ENCODE results near the gene EFNA5.

The EFNA5 gene

GRCh38 chr5:107612541-107612940 is 58.2 kb downstream of the EFNA5 start:
- TF ChIP-seq ZFX (IDR thresholded peaks at IDR 0.05; ENCODE audit: borderline replicate concordance) = no peak
- TF ChIP-seq, protein P1, sequence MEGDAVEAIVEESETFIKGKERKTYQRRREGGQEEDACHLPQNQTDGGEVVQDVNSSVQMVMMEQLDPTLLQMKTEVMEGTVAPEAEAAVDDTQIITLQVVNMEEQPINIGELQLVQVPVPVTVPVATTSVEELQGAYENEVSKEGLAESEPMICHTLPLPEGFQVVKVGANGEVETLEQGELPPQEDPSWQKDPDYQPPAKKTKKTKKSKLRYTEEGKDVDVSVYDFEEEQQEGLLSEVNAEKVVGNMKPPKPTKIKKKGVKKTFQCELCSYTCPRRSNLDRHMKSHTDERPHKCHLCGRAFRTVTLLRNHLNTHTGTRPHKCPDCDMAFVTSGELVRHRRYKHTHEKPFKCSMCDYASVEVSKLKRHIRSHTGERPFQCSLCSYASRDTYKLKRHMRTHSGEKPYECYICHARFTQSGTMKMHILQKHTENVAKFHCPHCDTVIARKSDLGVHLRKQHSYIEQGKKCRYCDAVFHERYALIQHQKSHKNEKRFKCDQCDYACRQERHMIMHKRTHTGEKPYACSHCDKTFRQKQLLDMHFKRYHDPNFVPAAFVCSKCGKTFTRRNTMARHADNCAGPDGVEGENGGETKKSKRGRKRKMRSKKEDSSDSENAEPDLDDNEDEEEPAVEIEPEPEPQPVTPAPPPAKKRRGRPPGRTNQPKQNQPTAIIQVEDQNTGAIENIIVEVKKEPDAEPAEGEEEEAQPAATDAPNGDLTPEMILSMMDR (IDR thresholded peaks at IDR 0.05) = no peak
- no peak overlapping the region for H3K27ac ChIP-seq

- no peak overlapping the region for H3K27ac ChIP-seq
- no peak for TF ChIP-seq ZFX (IDR thresholded peaks at IDR 0.05; ENCODE audit: borderline replicate concordance)
- TF ChIP-seq, protein P1 (IDR thresholded peaks at IDR 0.05) = no peak
Measured at GRCh38 chr5:107610798-107611197, 59.9 kb downstream of the EFNA5 start.

GRCh38 chr5:107607671-107608345 is 62.9 kb downstream of the EFNA5 start:
- TF ChIP-seq, protein P1 (IDR thresholded peaks at IDR 0.05) = no peak
- TF ChIP-seq ZFX (IDR thresholded peaks at IDR 0.05; ENCODE audit: borderline replicate concordance) = no peak
- no peak overlapping the region for H3K27ac ChIP-seq

GRCh38 chr5:107607196-107607595 is 63.5 kb downstream of the EFNA5 start:
- no peak overlapping the region for H3K27ac ChIP-seq
- TF ChIP-seq, protein P1 (IDR thresholded peaks at IDR 0.05) = no peak
- no peak for TF ChIP-seq ZFX (IDR thresholded peaks at IDR 0.05; ENCODE audit: borderline replicate concordance)

DNA sequence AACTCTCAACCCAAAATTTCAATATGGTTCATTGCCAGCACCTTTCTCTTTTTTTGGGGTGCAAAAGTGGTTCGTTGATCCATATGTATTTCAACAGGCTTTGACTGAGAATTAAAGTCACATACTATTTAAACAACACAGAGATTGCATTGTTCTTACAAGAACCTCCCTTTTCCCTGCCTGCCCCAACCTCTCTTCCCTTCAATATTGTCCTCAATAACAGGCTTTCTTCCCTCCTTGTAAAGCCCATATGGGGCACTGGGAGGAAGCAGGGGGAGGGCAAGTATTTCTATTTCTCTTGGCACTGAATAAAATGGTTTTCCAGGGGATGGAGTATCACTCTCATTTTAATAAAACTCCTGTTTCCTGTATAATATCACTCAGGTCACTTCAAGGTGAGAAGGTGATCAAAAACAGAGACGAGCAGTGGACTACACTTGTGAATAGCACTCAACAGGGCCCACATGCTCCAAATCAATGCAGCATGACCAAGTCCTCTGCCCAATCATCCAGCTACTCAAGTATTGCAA is 65.1 kb downstream of the EFNA5 start:
- TF ChIP-seq, protein P1 (IDR thresholded peaks at IDR 0.05) = no peak
- no peak for TF ChIP-seq ZFX (IDR thresholded peaks at IDR 0.05; ENCODE audit: borderline replicate concordance)
- no peak overlapping the region for H3K27ac ChIP-seq

- no peak for TF ChIP-seq ZFX (IDR thresholded peaks at IDR 0.05; ENCODE audit: borderline replicate concordance)
- TF ChIP-seq, protein P1 (IDR thresholded peaks at IDR 0.05) = no peak
- no peak overlapping the region for H3K27ac ChIP-seq
Measured at GRCh38 chr5:107604990-107605389, 65.7 kb downstream of the EFNA5 start.

GRCh38 chr5:107604146-107604910 is 66.4 kb downstream of the EFNA5 start:
- no peak overlapping the region for H3K27ac ChIP-seq
- TF ChIP-seq, protein P1 (IDR thresholded peaks at IDR 0.05) = no peak
- TF ChIP-seq ZFX (IDR thresholded peaks at IDR 0.05; ENCODE audit: borderline replicate concordance) = no peak

All from 22Rv1 (cell line).